ENCODE measurements around the gene JAK1. TPM values are rescaled to one million over a fixed set of nuclear protein-coding genes. Genes with fewer than 3 reads are reported as not detected.

Gene JAK1
- total RNA-seq, 1 experiment from 2014 or later, result 138 TPM

- BruUV-seq (replicated peaks), result no TSS peak
- DNase-seq (ENCODE audit: low read depth, low spot score) (no peak), ATAC-seq (no peak)
- ChIA-PET POLR2A (interaction anchor here (0.6 kb wide), 1 partner anchor 157 kb away, joined by 9 read pairs; no protein-coding TSS in a partner anchor), CTCF (no interaction called here)
- Histone ChIP-seq H3K9me3 (ENCODE audit: control insufficient read depth, insufficient read depth, low read depth, low read length) (no peaks in the 10 kb centered on the region), H3K36me3 (ENCODE audit: control insufficient read depth, insufficient read depth, low read length) (peaks cover 7% of the 10 kb centered on the region), H3K4me3 (ENCODE audit: low read depth in 2 of 2, low read length in 2 of 2) (no peak overlapping the region), H3K27ac (ENCODE audit: low read length) (no peak overlapping the region), H3K4me1 (ENCODE audit: control insufficient read depth, insufficient read depth, low read length) (no peaks in the 10 kb centered on the region), H3K27me3 (ENCODE audit: control insufficient read depth, insufficient read depth, low read length) (no peaks in the 10 kb centered on the region)
- intact Hi-C loops (cut with micrococcal nuclease; ENCODE audit: unreplicated experiment) (no loop called here), in situ Hi-C loops (cut with HindIII; ENCODE audit: low pct_unique_long_range_greater_than_20kb, low sequenced_read_pairs) (no loop called here)
- no peak for TF ChIP-seq POLR2AphosphoS5 (IDR thresholded peaks at IDR 0.05; ENCODE audit: low read depth, low read length)
- TF ChIP-seq, protein P1, sequence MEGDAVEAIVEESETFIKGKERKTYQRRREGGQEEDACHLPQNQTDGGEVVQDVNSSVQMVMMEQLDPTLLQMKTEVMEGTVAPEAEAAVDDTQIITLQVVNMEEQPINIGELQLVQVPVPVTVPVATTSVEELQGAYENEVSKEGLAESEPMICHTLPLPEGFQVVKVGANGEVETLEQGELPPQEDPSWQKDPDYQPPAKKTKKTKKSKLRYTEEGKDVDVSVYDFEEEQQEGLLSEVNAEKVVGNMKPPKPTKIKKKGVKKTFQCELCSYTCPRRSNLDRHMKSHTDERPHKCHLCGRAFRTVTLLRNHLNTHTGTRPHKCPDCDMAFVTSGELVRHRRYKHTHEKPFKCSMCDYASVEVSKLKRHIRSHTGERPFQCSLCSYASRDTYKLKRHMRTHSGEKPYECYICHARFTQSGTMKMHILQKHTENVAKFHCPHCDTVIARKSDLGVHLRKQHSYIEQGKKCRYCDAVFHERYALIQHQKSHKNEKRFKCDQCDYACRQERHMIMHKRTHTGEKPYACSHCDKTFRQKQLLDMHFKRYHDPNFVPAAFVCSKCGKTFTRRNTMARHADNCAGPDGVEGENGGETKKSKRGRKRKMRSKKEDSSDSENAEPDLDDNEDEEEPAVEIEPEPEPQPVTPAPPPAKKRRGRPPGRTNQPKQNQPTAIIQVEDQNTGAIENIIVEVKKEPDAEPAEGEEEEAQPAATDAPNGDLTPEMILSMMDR (IDR thresholded peaks at IDR 0.05), result no peak
- TF ChIP-seq, protein P2, sequence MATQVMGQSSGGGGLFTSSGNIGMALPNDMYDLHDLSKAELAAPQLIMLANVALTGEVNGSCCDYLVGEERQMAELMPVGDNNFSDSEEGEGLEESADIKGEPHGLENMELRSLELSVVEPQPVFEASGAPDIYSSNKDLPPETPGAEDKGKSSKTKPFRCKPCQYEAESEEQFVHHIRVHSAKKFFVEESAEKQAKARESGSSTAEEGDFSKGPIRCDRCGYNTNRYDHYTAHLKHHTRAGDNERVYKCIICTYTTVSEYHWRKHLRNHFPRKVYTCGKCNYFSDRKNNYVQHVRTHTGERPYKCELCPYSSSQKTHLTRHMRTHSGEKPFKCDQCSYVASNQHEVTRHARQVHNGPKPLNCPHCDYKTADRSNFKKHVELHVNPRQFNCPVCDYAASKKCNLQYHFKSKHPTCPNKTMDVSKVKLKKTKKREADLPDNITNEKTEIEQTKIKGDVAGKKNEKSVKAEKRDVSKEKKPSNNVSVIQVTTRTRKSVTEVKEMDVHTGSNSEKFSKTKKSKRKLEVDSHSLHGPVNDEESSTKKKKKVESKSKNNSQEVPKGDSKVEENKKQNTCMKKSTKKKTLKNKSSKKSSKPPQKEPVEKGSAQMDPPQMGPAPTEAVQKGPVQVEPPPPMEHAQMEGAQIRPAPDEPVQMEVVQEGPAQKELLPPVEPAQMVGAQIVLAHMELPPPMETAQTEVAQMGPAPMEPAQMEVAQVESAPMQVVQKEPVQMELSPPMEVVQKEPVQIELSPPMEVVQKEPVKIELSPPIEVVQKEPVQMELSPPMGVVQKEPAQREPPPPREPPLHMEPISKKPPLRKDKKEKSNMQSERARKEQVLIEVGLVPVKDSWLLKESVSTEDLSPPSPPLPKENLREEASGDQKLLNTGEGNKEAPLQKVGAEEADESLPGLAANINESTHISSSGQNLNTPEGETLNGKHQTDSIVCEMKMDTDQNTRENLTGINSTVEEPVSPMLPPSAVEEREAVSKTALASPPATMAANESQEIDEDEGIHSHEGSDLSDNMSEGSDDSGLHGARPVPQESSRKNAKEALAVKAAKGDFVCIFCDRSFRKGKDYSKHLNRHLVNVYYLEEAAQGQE (IDR thresholded peaks at IDR 0.05; ENCODE audit: insufficient read depth in 1 of 2, low read depth in 2 of 2, low read length in 1 of 2), result no peak
- TF ChIP-seq TCF7L2 (IDR thresholded peaks at IDR 0.05; ENCODE audit: low read depth, low read length), result no peak
- no peak for TF ChIP-seq SIN3A (IDR thresholded peaks at IDR 0.05; ENCODE audit: borderline replicate concordance, insufficient read depth, low read depth, low read length)
Observed at GRCh38 chr1:64845831-64846425, 120.4 kb downstream of the JAK1 start.

GRCh38 chr1:64844609-64845008, 121.7 kb downstream of the JAK1 start:
- ChIA-PET POLR2A (no interaction called here), CTCF (no interaction called here)
- Histone ChIP-seq H3K4me3 (ENCODE audit: low read depth in 2 of 2, low read length in 2 of 2) (no peak overlapping the region), H3K36me3 (ENCODE audit: control insufficient read depth, insufficient read depth, low read length) (peaks cover 7% of the 10 kb centered on the region), H3K27me3 (ENCODE audit: control insufficient read depth, insufficient read depth, low read length) (no peaks in the 10 kb centered on the region), H3K4me1 (ENCODE audit: control insufficient read depth, insufficient read depth, low read length) (no peaks in the 10 kb centered on the region), H3K27ac (ENCODE audit: low read length) (no peak overlapping the region), H3K9me3 (ENCODE audit: control insufficient read depth, insufficient read depth, low read depth, low read length) (no peaks in the 10 kb centered on the region)
- TF ChIP-seq SIN3A (IDR thresholded peaks at IDR 0.05; ENCODE audit: borderline replicate concordance, insufficient read depth, low read depth, low read length) (no peak), POLR2AphosphoS5 (IDR thresholded peaks at IDR 0.05; ENCODE audit: low read depth, low read length) (no peak), TCF7L2 (IDR thresholded peaks at IDR 0.05; ENCODE audit: low read depth, low read length) (no peak)
- TF ChIP-seq, protein P1 (IDR thresholded peaks at IDR 0.05), result no peak
- TF ChIP-seq, protein P2 (IDR thresholded peaks at IDR 0.05; ENCODE audit: insufficient read depth in 1 of 2, low read depth in 2 of 2, low read length in 1 of 2), result no peak
- in situ Hi-C loops (cut with HindIII; ENCODE audit: low pct_unique_long_range_greater_than_20kb, low sequenced_read_pairs), result no loop called here
- no TSS peak for BruUV-seq (replicated peaks)
- intact Hi-C loops (cut with micrococcal nuclease; ENCODE audit: unreplicated experiment), result no loop called here
- no peak for ATAC-seq
- no peak for DNase-seq (ENCODE audit: low read depth, low spot score)

Data from Panc1 (cell line).